AG09319 (cell line): ENCODE measurements around the gene JAM3.

ENCODE experiments used
- DNase-seq: peaks from one replicate; pipeline ENCODE4 v3.0.0-alpha.2; 2010; ENCODE audit warnings: low read depth; ENCODE audit errors: extremely low read depth
- TF ChIP-seq, protein P1 (sequence below): IDR thresholded peaks from 2 replicates; pipeline ENCODE4 v1.5.1; 2011; ENCODE audit warnings: low read depth, mild to moderate bottlenecking, inconsistent platforms, low read length, moderate library complexity

JAM3 gene

DNA sequence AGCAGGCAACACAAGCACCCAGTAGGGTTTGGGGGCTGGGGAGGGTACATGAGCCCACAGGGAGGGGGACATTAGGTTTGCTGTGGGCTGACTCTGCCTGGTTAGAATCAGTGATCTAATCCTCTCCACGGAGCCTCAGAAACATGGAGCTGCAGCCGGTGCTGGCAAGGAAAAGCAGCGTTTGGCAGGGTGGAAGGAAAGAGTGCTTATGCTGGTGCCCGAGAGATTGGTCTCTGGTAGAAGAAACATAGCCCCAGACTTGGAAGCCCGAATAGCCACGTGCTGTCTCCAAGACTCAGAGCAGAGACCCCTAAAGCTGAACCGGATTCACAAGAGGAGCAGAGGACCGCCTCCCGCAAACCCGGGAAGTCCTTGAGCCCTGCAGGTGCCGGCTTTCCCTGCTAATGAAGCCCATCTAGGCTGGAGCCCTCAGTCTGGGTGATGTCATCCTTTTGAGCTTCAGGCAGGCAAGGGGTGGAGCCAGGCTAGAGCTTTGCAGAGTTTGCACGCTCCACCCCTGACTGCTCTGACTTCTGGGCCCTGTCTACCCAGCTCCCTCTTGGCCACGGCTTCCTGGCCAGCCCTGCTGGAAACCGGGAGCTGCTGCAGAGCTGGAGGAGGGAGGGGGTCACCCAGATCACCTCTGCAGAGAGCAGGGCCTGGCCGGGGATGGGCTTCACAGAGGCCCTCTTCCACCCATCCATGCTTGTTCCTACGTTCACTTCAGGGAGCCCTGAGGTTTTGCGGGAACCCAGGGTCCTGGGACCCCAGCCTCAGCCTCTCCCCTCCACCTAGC is 35.0 kb upstream of the JAM3 start:
- DNase-seq: peak; percentile 62
- TF ChIP-seq, protein P1, sequence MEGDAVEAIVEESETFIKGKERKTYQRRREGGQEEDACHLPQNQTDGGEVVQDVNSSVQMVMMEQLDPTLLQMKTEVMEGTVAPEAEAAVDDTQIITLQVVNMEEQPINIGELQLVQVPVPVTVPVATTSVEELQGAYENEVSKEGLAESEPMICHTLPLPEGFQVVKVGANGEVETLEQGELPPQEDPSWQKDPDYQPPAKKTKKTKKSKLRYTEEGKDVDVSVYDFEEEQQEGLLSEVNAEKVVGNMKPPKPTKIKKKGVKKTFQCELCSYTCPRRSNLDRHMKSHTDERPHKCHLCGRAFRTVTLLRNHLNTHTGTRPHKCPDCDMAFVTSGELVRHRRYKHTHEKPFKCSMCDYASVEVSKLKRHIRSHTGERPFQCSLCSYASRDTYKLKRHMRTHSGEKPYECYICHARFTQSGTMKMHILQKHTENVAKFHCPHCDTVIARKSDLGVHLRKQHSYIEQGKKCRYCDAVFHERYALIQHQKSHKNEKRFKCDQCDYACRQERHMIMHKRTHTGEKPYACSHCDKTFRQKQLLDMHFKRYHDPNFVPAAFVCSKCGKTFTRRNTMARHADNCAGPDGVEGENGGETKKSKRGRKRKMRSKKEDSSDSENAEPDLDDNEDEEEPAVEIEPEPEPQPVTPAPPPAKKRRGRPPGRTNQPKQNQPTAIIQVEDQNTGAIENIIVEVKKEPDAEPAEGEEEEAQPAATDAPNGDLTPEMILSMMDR: no peak

DNA sequence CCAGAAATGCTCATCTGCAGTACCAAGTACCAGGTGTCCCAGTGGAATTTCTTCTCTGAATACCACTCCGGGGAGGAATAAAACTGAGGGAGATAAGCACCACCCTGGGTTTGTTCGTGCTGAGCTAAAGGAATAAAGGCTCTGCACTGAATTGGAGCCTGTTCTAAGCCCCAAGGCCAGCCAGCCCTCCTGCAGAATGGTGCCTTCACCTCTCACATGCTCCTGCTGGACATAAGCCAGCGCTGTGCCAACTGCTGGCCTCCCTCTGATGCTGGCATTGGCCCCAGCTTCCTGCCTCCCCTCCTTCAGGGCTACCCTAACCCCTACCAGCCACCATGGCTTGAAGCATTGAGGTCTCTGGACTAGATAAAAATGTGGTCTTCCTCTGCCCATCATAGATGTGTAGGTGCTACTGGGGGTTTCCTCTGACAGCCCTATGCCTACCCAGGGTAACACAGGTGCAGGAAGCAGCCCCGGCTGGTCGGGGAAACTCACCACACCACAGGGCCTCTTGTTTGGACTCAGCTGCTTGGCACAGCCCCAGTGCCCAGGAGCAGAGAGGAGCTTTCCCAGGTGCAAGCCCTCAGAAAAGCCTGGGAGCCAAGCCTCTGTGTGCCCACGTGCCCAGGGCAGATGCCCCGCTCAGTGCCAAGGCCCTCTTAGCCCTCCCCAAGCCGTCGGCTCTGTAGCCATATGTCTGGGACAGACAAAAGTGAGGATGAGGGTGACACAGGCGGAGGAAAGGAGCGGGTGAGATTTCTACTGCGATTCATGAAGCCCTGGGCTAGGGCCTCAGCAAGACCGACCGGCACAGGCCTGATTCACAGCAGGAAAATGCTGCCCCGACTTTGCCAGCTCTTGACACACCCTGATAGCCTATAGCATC is 34.1 kb upstream of the JAM3 start:
- TF ChIP-seq, protein P1: no peak
- no peak for DNase-seq

DNA sequence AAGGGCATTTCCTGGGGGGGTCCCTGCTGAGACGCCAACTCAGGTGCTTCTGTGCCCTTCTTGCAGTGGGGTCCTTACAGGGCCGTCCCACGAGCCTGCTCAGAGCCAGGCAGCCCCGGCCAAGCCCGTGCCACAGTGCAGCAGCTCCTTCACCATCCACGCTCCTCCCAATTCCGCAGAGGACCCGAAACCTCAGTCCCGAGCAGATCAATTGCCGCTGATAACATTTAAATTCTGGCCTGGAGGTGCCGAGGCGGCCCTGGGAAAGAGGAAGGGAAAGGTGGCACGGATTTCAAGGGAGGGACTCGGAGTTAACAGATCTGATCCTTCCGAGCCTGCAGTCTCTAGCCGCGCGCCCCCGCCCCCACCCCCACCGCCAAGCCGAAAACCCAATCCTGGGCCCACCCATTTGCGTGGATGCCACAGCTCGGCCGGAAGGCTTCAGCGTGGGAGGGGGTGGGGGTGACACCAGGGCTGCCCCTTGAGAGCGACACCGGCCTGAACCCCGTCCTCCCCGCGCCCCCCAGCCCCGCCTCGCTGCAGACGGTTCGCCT is 32.3 kb upstream of the JAM3 start:
- DNase-seq: no peak
- TF ChIP-seq, protein P1: no peak

DNA sequence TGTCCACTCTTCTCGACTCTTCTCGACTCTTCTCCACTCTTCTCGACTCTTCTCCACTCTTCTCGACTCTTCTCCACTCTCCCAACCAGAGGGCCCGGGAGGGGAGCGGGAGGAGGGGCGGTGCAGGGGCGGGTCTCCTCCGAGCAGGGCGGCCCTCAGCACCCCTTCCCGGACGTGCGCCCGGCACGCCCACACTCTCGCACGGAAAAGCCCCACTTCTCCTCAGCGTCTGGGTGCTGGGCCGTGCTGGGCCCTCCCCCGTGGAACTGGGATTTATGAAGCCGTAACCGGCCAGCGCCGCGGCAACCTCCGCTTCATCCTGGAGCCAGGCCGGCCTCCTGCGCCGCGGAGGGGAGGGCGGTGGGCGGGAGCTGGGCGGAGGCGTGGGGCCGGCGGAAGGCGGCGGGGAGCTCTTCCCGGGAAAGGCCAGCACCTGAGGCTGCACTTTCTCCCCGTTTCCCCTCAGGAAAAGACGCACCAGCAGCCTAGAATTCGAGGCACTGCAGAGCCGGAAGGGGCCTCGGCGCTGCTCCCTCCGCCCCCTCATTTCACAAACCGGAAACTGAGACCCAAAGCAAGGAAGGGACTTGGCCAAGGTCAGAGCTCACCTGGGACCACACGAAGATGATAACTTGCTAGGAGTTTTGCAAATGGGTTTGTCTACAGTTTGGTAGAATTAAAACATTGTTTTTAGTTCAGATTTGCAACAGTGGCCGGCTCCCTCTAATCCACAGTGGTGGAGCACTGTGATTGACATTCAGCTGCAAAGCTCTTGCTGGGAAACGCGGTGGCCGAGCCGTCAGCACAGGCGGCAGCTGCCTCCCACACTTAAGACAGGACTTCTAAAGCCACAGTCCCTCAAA is 31.6 kb upstream of the JAM3 start:
- TF ChIP-seq, protein P1: no peak
- DNase-seq: peak; percentile 70

DNA sequence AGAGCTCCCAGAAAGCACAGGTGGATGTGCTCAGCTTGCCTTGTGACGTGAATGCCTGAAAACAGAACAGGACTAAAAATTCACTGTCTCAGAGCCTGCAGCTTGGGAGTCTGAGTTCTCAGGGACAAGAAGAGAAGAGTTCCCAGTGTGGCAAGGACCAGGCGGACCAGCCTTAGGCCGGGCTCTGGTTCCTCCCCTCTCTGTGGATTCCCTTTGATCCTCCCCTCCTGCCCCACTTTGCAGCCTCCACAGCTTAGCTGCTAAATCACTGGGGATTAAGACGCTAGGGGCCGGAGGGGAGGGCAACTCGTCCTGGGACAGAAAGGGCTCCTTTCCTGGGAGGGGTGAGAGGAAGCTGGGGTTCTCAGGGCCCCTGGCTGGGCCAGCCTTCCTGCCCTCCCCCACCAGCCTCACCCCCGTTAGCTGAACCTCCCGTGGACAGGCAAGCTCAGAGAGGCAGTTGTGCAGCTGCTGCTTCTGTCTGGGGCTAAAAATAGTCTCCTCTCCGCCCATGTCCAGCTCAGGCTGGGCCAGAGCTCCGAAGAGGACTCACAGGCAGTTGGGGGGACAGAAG is 29.9 kb upstream of the JAM3 start:
- TF ChIP-seq, protein P1: no peak
- no peak for DNase-seq

DNA sequence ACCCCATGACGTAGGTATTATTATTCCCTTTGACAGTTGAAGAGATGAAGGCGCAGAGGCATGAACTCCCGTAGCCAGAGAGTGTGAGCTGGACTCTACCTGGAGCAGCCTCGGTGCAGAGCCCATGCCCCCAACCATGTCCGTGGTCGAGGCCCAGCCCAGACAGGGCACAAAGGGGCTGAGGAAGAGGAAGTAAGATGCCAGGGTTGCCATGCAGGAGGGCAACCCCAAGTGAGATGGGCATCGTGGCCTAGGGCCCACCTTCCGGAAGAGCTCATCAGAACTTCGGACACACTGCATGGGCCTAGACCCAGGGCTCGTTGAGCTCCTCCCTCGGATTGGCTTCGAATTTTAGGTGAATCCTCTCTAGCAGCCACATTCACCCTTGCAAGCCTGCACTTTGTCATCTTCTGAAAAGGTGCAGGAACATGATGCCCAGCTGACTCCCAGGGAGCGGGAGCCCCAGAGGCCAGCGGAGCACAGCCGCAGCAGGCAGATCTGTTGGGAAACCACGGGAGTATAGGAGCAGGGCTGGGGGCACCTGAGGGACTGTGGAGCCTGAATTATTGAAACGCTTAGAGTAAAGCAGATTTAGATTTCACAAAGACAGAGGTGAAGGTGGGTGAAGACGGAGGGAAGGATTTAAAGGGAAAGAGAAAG is 29.0 kb upstream of the JAM3 start:
- TF ChIP-seq, protein P1: no peak
- no peak for DNase-seq
